Measurements from ENCODE around the gene SPIRE1. TPM values are rescaled to one million over a fixed set of nuclear protein-coding genes. Genes with fewer than 3 reads are reported as not detected.
"Not testable (repeated sequence)": the region's sequence is repeated elsewhere in the genome, so short reads cannot be mapped to it uniquely, and the experiment has no call there.

SPIRE1 gene
- polyA plus RNA-seq, 1 donor from 2014 or later = 22.2 TPM

- not testable (repeated sequence) for H3K27me3 ChIP-seq (ENCODE audit: insufficient read depth, low read depth, low read length); H3K4me2 ChIP-seq (ENCODE audit: low read length); H3K36me3 ChIP-seq (ENCODE audit: insufficient read depth, low read length); H3K79me2 ChIP-seq (replicated peaks; ENCODE audit: insufficient read depth, low read length); H3K9me2 ChIP-seq (ENCODE audit: insufficient read depth, low read length); H3K9ac ChIP-seq (ENCODE audit: low read length); H3K9me3 ChIP-seq (ENCODE audit: low read length); H3F3A ChIP-seq (ENCODE audit: insufficient read depth, low read length, poor library complexity, severe bottlenecking); H4K20me1 ChIP-seq (ENCODE audit: insufficient read depth); H3K4me3 ChIP-seq (ENCODE audit: low read length); H3K27ac ChIP-seq (ENCODE audit: low read length); H2AFZ ChIP-seq (ENCODE audit: low read depth, low read length)
Observed at GRCh38 chr18:12481915-12482314, 176.0 kb downstream of the SPIRE1 start.

GRCh38 chr18:12479982-12480381 is 177.9 kb downstream of the SPIRE1 start:
- H3K4me3 ChIP-seq (ENCODE audit: low read length) = no peak overlapping the region
- no peak overlapping the region for H2AFZ ChIP-seq (ENCODE audit: low read depth, low read length)
- no peaks in the 10 kb centered on the region for H3K79me2 ChIP-seq (replicated peaks; ENCODE audit: insufficient read depth, low read length)
- H3K27ac ChIP-seq (ENCODE audit: low read length) = no peak overlapping the region
- no peak overlapping the region for H3K4me2 ChIP-seq (ENCODE audit: low read length)
- H3F3A ChIP-seq (ENCODE audit: insufficient read depth, low read length, poor library complexity, severe bottlenecking) = no peaks in the 10 kb centered on the region
- no peaks in the 10 kb centered on the region for H3K9me2 ChIP-seq (ENCODE audit: insufficient read depth, low read length)
- no peaks in the 10 kb centered on the region for H3K27me3 ChIP-seq (ENCODE audit: insufficient read depth, low read depth, low read length)
- H4K20me1 ChIP-seq (ENCODE audit: insufficient read depth) = no peaks in the 10 kb centered on the region
- H3K9me3 ChIP-seq (ENCODE audit: low read length) = no peaks in the 10 kb centered on the region
- peaks cover 5% of the 10 kb centered on the region for H3K36me3 ChIP-seq (ENCODE audit: insufficient read depth, low read length)
- no peak overlapping the region for H3K9ac ChIP-seq (ENCODE audit: low read length)
- TF ChIP-seq RAD21 (conservative IDR thresholded peaks at IDR 0.05) (no peak), REST (IDR thresholded peaks at IDR 0.05; ENCODE audit: borderline replicate concordance) (no peak), POLR2AphosphoS5 (IDR thresholded peaks at IDR 0.05) (no peak), MXI1 (conservative IDR thresholded peaks at IDR 0.05; ENCODE audit: poor library complexity, severe bottlenecking) (no peak), EZH2 (IDR thresholded peaks at IDR 0.05; ENCODE audit: borderline replicate concordance, insufficient read depth, low read length, poor library complexity, severe bottlenecking) (no peak), SMC3 (conservative IDR thresholded peaks at IDR 0.05; ENCODE audit: poor library complexity) (no peak), TAF1 (IDR thresholded peaks at IDR 0.05; ENCODE audit: low read depth) (no peak), EP300 (conservative IDR thresholded peaks at IDR 0.05; ENCODE audit: poor library complexity, severe bottlenecking) (no peak), CTCF (IDR thresholded peaks at IDR 0.05; ENCODE audit: poor library complexity, severe bottlenecking) (no peak)

- H3K9me2 ChIP-seq (ENCODE audit: insufficient read depth, low read length) = no peaks in the 10 kb centered on the region
- no peak overlapping the region for H2AFZ ChIP-seq (ENCODE audit: low read depth, low read length)
- H4K20me1 ChIP-seq (ENCODE audit: insufficient read depth) = no peaks in the 10 kb centered on the region
- no peaks in the 10 kb centered on the region for H3K79me2 ChIP-seq (replicated peaks; ENCODE audit: insufficient read depth, low read length)
- H3K4me3 ChIP-seq (ENCODE audit: low read length) = no peak overlapping the region
- no peak for TF ChIP-seq REST (IDR thresholded peaks at IDR 0.05; ENCODE audit: borderline replicate concordance)
- no peak for TF ChIP-seq EP300 (conservative IDR thresholded peaks at IDR 0.05; ENCODE audit: poor library complexity, severe bottlenecking)
- TF ChIP-seq EZH2 (IDR thresholded peaks at IDR 0.05; ENCODE audit: borderline replicate concordance, insufficient read depth, low read length, poor library complexity, severe bottlenecking) = no peak
- TF ChIP-seq RAD21 (conservative IDR thresholded peaks at IDR 0.05) = no peak
- TF ChIP-seq CTCF (IDR thresholded peaks at IDR 0.05; ENCODE audit: poor library complexity, severe bottlenecking) = no peak
- TF ChIP-seq MXI1 (conservative IDR thresholded peaks at IDR 0.05; ENCODE audit: poor library complexity, severe bottlenecking) = no peak
- no peak for TF ChIP-seq SMC3 (conservative IDR thresholded peaks at IDR 0.05; ENCODE audit: poor library complexity)
- TF ChIP-seq TAF1 (IDR thresholded peaks at IDR 0.05; ENCODE audit: low read depth) = no peak
- no peak for TF ChIP-seq POLR2AphosphoS5 (IDR thresholded peaks at IDR 0.05)
- H3K27ac ChIP-seq (ENCODE audit: low read length) = no peak overlapping the region
- no peaks in the 10 kb centered on the region for H3F3A ChIP-seq (ENCODE audit: insufficient read depth, low read length, poor library complexity, severe bottlenecking)
- no peak overlapping the region for H3K4me2 ChIP-seq (ENCODE audit: low read length)
- H3K9ac ChIP-seq (ENCODE audit: low read length) = no peak overlapping the region
- H3K9me3 ChIP-seq (ENCODE audit: low read length) = no peaks in the 10 kb centered on the region
- H3K27me3 ChIP-seq (ENCODE audit: insufficient read depth, low read depth, low read length) = no peaks in the 10 kb centered on the region
- peaks cover 5% of the 10 kb centered on the region for H3K36me3 ChIP-seq (ENCODE audit: insufficient read depth, low read length)
Observed at GRCh38 chr18:12479536-12479935, 178.4 kb downstream of the SPIRE1 start.

Measured in neural cell (in vitro differentiated cells).